ENCODE measurements around the gene DSCAM.

Gene DSCAM

DNA sequence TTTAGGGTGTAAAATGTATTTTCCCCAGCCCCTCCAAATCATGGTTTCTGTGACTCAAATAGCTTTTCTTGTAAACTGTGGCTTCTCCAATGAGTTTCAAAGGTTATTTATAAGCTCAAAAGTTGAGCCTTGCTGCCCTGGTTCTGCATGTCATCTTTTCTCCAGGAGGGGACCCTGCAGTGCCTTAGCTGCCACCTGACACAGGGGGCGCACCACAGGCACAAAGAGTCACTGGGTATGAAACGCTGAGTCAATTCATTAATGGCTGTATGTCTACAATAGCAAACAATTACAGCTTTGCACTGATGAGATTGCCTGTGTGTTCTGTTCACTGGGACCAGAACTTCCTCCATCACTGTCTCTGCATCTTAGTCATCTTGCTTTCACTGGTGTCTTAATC is 878.9 kb downstream of the DSCAM start:
- H3K27ac Mint-ChIP-seq: no peak overlapping the region
- H3K27me3 Mint-ChIP-seq: no peaks in the 10 kb centered on the region
- H3K36me3 Mint-ChIP-seq (ENCODE audit: low read depth): no peaks in the 10 kb centered on the region
- no peak overlapping the region for H3K4me3 Mint-ChIP-seq
- no peaks in the 10 kb centered on the region for H3K9me3 Mint-ChIP-seq
- no peaks in the 10 kb centered on the region for H3K4me1 Mint-ChIP-seq (ENCODE audit: low read depth)

DNA sequence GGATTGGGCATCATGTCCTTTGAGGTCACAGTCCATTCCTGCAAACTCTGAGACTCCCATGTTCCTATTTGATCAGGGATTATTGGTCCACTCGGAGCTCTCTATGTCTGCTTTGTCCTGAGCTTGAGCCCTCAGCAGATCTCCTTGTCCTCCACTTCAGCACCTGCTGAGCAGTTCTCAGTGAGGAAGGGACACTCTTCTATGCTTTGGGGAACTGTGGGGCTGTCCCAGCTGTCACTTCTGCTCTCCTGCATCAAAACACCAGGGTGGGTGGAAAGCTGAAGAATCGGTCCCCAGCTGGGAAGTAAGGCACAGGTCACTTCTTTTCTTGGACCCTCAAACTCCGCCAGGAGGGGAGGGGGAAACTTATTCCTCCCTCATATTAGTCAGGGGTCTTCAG is 880.2 kb downstream of the DSCAM start:
- Mint-ChIP-seq H3K4me3 (no peak overlapping the region), H3K27me3 (no peaks in the 10 kb centered on the region), H3K36me3 (ENCODE audit: low read depth) (no peaks in the 10 kb centered on the region), H3K4me1 (ENCODE audit: low read depth) (no peaks in the 10 kb centered on the region), H3K27ac (no peak overlapping the region), H3K9me3 (peaks cover 4% of the 10 kb centered on the region)

DNA sequence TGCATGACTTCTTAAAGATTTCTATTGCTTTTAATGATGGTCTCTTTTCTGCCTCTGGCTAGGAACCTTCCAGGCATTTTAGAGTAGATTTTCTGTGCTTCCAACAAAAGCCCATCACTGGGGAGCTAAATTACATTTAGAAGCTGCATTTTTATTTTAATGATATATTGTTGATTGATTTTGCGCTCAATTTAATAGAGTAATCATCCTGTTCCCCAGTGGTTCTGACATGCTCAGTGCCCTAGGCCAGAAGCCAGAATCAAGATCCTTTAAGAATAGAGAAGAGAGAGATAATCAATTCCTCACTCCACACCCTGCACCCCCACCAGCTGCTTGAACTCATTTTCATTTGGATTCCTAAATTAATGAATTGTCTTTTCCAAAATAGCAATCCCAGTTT is 881.9 kb downstream of the DSCAM start:
- Mint-ChIP-seq H3K27me3 (no peaks in the 10 kb centered on the region), H3K4me3 (no peak overlapping the region), H3K9me3 (peaks cover 17% of the 10 kb centered on the region), H3K27ac (no peak overlapping the region), H3K36me3 (ENCODE audit: low read depth) (no peaks in the 10 kb centered on the region), H3K4me1 (ENCODE audit: low read depth) (no peaks in the 10 kb centered on the region)

DNA sequence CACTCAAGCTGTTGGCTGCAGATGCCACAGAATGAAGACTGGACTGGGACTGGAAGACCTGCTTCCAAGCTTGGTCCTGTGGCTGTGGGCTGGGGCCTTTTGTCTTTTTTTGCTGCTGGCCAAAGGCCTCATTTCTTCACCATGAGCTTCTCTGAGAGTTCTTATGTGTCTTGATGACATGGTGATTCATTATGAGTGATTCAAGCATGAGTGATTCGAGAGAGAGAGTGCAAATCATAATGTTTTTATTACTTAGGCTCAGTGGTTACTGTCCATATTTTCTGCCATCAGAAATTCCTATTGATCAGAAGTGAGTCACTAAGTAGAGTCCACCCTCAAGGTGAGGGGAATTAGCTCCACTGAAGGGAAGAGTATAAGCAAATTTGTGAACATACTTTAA is 885.7 kb downstream of the DSCAM start:
- Mint-ChIP-seq H3K36me3 (ENCODE audit: low read depth) (no peaks in the 10 kb centered on the region), H3K27me3 (no peaks in the 10 kb centered on the region), H3K4me1 (ENCODE audit: low read depth) (no peaks in the 10 kb centered on the region), H3K9me3 (peaks cover 19% of the 10 kb centered on the region), H3K27ac (no peak overlapping the region), H3K4me3 (no peak overlapping the region)

All from stimulated activated naive CD8-positive, alpha-beta T cell treated with anti-CD3 and anti-CD28 coated beads, Interleukin-15, Interleukin-2, amounts not matched to agents 100 ng/mL and 50 ng/mL, for 24 hours (primary cell).